Testis (tissue), 3 donors: Measurements from ENCODE around the gene CCSER2. TPM values are rescaled to one million over a fixed set of nuclear protein-coding genes. Genes with fewer than 3 reads are reported as not detected.
"Not testable (repeated sequence)": the region's sequence is repeated elsewhere in the genome, so short reads cannot be mapped to it uniquely, and the experiment has no call there.

Experiments used
- DNase-seq: peaks from one replicate; pipeline ENCODE4 v3.0.0-alpha.2; 2019
- H3K27ac ChIP-seq, 2 donors: fragments of 200-600 bp; sonication (generic); one replicate each; pipeline ENCODE4 v1.5.1; 2019
- H3K27me3 ChIP-seq: fragments of 200-600 bp; sonication (generic); one replicate; pipeline ENCODE4 v1.5.1; 2019
- H3K36me3 ChIP-seq: fragments of 200-600 bp; sonication (generic); one replicate; pipeline ENCODE4 v1.5.1; 2017; ENCODE audit warnings: low read depth; ENCODE audit errors: missing control alignments
- H3K4me1 ChIP-seq: fragments of 200-600 bp; sonication (generic); one replicate; pipeline ENCODE4 v1.5.1; 2019
- H3K4me3 ChIP-seq, 2 donors: fragments of 200-600 bp; sonication (generic); one replicate each; pipeline ENCODE4 v1.5.1; 2017 to 2019
- H3K9me3 ChIP-seq: fragments of 200-600 bp; sonication (generic); one replicate; pipeline ENCODE4 v1.5.1; 2017
- POLR2A ChIP-seq: fragments of 450-650 bp; IDR thresholded peaks from one replicate; pipeline ENCODE4 v1.6.1; 2017; ENCODE audit warnings: antibody characterized with exemption, mild to moderate bottlenecking, moderate library complexity
- WGBS, 2 donors: methylation state at CpG; one replicate each; pipeline ENCODE4 v1.1.5; 2018; 5-methylcytosine and 5-hydroxymethylcytosine counted together
- intact Hi-C: fragments of 100-400 bp; cut with DNase I; formaldehyde crosslinking; loops from one replicate; pipeline ENCODE4 v1.15.1; 2023; ENCODE audit warnings: low total_unique reads
- polyA plus RNA-seq: library from polyadenylated mRNA; stranded (reverse); fragments of 350-450 nt; fragmentation: Illumina TruSeq; extraction: RNeasy Lipid Tissue Mini Kit (QIAGEN cat#74804); gene quantifications from one replicate; pipeline ENCODE4 v1.2.3, GENCODE V29; 2014; ENCODE audit warnings: low read depth, low replicate concordance; ENCODE audit not compliant: insufficient read depth
- total RNA-seq, 2 donors: library from RNA; depleted of rRNA; stranded (reverse); fragments of >200 nt; gene quantifications; one replicate each; pipeline ENCODE4 v1.2.3, GENCODE V29; 2016
- TF ChIP-seq, protein P1 (sequence below), 3 experiments: fragments of 450-650 bp in 2 of 3; fragments of 200-600 bp in 1 of 3; sonication (generic) in 1 of 3; IDR thresholded peaks; one replicate each; pipeline ENCODE4 v1.5.1; 2016 to 2019; ENCODE audit warnings: antibody characterized with exemption in 3 of 3, mild to moderate bottlenecking in 2 of 3, moderate library complexity in 1 of 3

CCSER2 gene
- total and polyA plus RNA-seq, 3 donors from 2014 or later, result 65.4 to 148 (median 146) TPM

DNA sequence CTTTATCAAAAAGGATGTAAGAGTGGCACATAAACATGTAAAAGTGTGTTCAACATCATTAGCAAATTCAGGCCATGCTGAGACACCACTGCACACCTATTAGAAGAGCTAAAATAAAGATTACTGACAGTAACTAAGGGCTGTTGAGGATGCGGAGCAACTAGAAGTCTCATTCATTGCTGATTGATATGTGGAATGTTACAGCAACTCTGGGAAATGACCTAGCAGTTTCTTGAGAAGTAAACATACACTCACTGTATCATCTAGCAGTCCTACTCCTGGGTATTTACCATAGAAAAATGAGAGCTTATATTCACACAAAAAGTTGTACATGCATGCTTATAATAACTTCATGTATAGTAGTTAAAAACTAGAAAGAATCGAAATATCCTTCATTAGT, 77.3 kb downstream of the CCSER2 start:
- H3K27me3 ChIP-seq, result no peaks in the 10 kb centered on the region
- intact Hi-C loops, result no loop called here
- H3K4me1 ChIP-seq, result no peaks in the 10 kb centered on the region
- H3K4me3 ChIP-seq, result no peak overlapping the region
- no peak overlapping the region for H3K27ac ChIP-seq
- no peaks in the 10 kb centered on the region for H3K9me3 ChIP-seq
- H3K36me3 ChIP-seq, result no peaks in the 10 kb centered on the region
- 96 to 98% methylated on average over 2 of the region's 2 CpGs for WGBS, 2 donors
- no peak for DNase-seq
- no peak for TF ChIP-seq POLR2A
- TF ChIP-seq, protein P1, sequence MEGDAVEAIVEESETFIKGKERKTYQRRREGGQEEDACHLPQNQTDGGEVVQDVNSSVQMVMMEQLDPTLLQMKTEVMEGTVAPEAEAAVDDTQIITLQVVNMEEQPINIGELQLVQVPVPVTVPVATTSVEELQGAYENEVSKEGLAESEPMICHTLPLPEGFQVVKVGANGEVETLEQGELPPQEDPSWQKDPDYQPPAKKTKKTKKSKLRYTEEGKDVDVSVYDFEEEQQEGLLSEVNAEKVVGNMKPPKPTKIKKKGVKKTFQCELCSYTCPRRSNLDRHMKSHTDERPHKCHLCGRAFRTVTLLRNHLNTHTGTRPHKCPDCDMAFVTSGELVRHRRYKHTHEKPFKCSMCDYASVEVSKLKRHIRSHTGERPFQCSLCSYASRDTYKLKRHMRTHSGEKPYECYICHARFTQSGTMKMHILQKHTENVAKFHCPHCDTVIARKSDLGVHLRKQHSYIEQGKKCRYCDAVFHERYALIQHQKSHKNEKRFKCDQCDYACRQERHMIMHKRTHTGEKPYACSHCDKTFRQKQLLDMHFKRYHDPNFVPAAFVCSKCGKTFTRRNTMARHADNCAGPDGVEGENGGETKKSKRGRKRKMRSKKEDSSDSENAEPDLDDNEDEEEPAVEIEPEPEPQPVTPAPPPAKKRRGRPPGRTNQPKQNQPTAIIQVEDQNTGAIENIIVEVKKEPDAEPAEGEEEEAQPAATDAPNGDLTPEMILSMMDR (IDR thresholded peaks at IDR 0.05), result no peak

DNA sequence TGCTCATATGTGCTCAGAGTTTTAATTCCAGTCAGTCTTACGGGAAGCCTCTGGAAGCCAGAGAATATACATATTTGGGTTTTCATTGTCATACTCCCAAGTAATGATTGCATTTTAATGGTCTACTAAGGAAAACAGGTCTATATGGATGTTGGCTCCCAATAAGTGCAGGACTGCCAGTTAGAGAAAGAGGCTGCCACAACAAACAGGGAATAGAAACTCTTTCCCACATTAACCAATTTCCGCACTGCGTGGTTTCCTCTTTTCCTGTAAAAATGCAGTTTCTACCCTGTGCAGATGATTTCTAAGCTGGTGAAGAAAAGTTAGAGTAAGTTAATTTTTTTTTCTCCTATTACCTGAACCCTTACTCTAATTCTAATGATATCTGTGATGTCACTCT, 78.2 kb downstream of the CCSER2 start:
- H3K9me3 ChIP-seq, result no peaks in the 10 kb centered on the region
- no peak for TF ChIP-seq POLR2A
- TF ChIP-seq, protein P1 (IDR thresholded peaks at IDR 0.05), result no peak
- no peak for DNase-seq
- H3K27me3 ChIP-seq, result no peaks in the 10 kb centered on the region
- no peaks in the 10 kb centered on the region for H3K36me3 ChIP-seq
- H3K4me3 ChIP-seq, result no peak overlapping the region
- H3K4me1 ChIP-seq, result no peaks in the 10 kb centered on the region
- H3K27ac ChIP-seq, result no peak overlapping the region
- WGBS, 2 donors, result 86 to 96% methylated on average over 3 of the region's 3 CpGs
- intact Hi-C loops, result no loop called here

DNA sequence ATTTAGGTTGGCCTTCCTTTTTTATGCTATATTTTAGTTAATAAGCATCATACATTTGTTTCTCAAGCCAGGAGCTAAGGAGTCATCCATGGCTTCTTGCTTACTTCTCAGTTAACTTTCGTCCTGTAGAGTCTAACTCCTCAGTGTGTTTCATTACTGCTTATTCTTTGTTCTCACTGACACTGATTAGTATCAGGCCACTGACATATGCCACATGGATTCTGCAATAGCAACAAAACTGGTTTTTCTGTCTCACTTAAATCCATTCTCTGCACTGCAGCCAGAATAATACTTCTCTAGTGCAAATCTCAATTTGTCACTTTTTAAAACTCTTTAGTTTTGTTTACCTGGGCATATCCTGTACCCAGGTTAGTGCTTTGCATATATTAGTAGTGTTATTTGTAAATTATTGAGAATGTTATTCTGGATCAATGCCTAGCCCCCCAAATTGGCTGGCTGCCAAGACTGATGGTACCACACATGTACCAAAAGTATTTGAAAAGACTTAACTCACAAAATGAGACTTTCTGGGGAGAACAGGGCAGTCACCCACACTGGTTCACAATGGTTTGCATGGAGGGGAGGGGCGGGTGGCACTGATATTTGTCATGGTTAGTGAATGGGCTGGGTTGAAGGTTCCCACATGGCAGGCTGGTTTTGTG, 79.1 kb downstream of the CCSER2 start:
- WGBS, 2 donors, result 91 to 95% methylated on average over 2 of the region's 2 CpGs
- TF ChIP-seq, protein P1 (IDR thresholded peaks at IDR 0.05), result no peak
- TF ChIP-seq POLR2A, result no peak

GRCh38 chr10:84412482-84412881, 84.1 kb downstream of the CCSER2 start:
- no peaks in the 10 kb centered on the region for H3K36me3 ChIP-seq
- 95% methylated on average over 2 of the region's 2 CpGs for WGBS, 2 donors

More for the DNA sequence above, 79.1 kb downstream of the CCSER2 start:
- Histone ChIP-seq H3K9me3 (no peaks in the 10 kb centered on the region), H3K4me1 (no peaks in the 10 kb centered on the region), H3K4me3 (no peak overlapping the region), H3K27me3 (no peaks in the 10 kb centered on the region), H3K27ac (no peak overlapping the region), H3K36me3 (no peaks in the 10 kb centered on the region)
- intact Hi-C loops, result no loop called here
- no peak for DNase-seq

DNA sequence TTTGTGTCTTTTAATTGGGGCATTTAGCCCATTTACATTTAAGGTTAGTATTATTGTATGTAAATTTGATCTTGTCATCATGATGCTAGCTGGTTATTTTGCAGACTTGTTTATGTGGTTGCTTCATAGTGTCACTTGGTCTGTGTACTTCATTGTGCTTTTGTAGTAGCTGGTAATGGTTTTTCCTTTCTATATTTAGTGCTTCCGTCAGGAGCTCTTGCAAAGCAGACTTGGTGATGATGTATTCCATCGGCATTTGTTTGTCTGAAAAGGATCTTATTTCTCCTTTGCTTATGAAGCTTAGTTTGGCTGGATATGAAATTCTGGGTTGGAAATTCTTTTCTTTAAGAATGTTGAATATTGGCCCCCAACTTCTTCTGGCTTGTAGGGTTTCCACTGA, 85.7 kb downstream of the CCSER2 start:
- H3K27me3 ChIP-seq, DNase-seq, intact Hi-C loops, H3K4me1 ChIP-seq, H3K9me3 ChIP-seq, H3K27ac ChIP-seq, H3K36me3 ChIP-seq, H3K4me3 ChIP-seq: not testable (repeated sequence)
- 92 to 100% methylated on average over 2 of the region's 2 CpGs for WGBS, 2 donors

More at GRCh38 chr10:84412482-84412881, 84.1 kb downstream of the CCSER2 start:
- Histone ChIP-seq H3K4me3 (no peak overlapping the region), H3K4me1 (no peaks in the 10 kb centered on the region), H3K9me3 (no peaks in the 10 kb centered on the region), H3K27ac (no peak overlapping the region), H3K27me3 (no peaks in the 10 kb centered on the region)
- TF ChIP-seq, protein P1 (IDR thresholded peaks at IDR 0.05), result no peak
- TF ChIP-seq POLR2A, result no peak
- intact Hi-C loops, result no loop called here
- DNase-seq, result no peak
